ENCODE measurements around the gene STUM.

STUM gene

DNA sequence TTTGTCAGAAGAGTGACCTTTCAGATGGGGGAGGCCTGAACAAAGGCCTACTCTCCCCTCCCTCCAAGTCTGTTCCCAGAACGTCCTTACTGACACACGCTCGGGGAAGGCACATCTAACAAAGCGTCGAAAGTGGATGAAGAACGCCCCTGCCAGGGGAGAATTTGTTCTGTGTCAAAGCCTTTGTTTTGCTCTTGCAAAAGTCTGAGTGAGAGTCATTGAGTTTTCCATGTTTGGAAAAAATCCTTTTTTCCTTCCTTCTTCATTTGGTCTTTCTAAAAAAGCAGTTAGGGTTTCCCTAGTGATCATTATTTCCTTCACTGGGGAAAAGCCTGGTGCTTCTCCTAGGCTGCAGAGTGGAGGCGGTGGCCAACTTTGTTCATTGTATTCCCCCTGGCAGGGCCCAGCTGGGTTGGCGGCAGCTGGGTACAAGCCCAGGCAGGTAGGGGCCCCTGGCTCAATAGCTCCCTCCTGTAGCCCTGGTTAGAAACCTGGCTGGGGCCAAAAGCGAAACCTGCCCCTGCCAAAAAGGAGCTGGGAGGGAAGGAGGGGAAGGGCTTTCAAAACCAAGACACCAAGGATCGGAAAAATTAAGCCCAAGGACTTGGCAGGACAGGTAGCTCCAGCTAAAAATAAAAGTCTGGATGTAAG lies 109.5 kb downstream of the STUM start:
- TF ChIP-seq, protein P1, sequence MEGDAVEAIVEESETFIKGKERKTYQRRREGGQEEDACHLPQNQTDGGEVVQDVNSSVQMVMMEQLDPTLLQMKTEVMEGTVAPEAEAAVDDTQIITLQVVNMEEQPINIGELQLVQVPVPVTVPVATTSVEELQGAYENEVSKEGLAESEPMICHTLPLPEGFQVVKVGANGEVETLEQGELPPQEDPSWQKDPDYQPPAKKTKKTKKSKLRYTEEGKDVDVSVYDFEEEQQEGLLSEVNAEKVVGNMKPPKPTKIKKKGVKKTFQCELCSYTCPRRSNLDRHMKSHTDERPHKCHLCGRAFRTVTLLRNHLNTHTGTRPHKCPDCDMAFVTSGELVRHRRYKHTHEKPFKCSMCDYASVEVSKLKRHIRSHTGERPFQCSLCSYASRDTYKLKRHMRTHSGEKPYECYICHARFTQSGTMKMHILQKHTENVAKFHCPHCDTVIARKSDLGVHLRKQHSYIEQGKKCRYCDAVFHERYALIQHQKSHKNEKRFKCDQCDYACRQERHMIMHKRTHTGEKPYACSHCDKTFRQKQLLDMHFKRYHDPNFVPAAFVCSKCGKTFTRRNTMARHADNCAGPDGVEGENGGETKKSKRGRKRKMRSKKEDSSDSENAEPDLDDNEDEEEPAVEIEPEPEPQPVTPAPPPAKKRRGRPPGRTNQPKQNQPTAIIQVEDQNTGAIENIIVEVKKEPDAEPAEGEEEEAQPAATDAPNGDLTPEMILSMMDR (IDR thresholded peaks at IDR 0.05; ENCODE audit: borderline replicate concordance, insufficient read depth, low read depth, low read length): no peak
- no peak overlapping the region for H3K4me3 ChIP-seq (ENCODE audit: low read depth, low read length)

DNA sequence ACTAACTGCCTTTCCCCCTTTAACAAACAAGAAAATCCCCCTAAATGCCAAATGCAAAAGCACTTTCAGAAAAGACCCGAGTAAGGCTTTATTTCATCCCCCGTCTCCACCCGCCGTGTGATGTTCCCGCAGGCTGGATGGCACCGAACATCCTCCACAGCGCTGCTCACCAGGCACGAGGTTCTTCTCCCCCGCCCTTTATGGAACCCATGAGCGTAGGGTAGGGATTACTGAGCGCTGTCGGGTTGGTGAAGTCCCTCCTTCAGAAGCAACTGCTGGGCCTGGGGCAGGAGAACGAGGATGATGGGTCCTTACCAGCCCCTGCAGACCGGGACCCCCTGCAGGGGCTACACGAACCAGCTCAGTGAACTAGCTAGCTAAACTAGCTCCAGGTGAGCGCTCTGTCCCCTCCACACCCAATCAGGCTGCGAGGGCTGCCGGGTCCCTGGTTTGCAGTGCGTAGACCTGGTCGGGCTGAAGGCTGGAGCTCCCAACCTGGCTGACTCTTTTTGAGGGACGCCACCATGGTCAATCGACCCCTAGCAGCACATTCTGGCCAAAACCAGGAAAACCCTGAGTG lies 110.1 kb downstream of the STUM start:
- TF ChIP-seq, protein P1 (IDR thresholded peaks at IDR 0.05; ENCODE audit: borderline replicate concordance, insufficient read depth, low read depth, low read length): no peak
- H3K4me3 ChIP-seq (ENCODE audit: low read depth, low read length): no peak overlapping the region

Measured in GM12875 (cell line).